OCI-LY1 (cell line): ENCODE data around the gene PRKG1.

Experiments
- CTCF ChIP-seq: fragments of 200-600 bp; sonication (generic), shearing (Covaris generic); IDR thresholded peaks from 2 replicates; pipeline ENCODE4 v1.5.1; 2017; ENCODE audit warnings: mild to moderate bottlenecking, antibody characterized with exemption, low read length, moderate library complexity, mixed read lengths
- EZH2 ChIP-seq: fragments of 200-600 bp; sonication (generic), shearing (Covaris generic); IDR thresholded peaks from 2 replicates; pipeline ENCODE4 v1.8.0; 2017; ENCODE audit warnings: borderline replicate concordance, mixed run types, mild to moderate bottlenecking, antibody characterized with exemption, low read length, moderate library complexity, mixed read lengths

GRCh38 chr10:51100221-51100620 lies 25.9 kb downstream of the PRKG1 start:
- TF ChIP-seq CTCF (no peak), EZH2 (no peak)
